GM12892 (cell line): ENCODE data around the gene PLPP6.

Experiments
- POLR2A ChIP-seq: IDR thresholded peaks from 2 replicates; pipeline ENCODE4 v1.6.1; 2011; ENCODE audit warnings: low read depth, low read length, control low read depth
- TAF1 ChIP-seq: IDR thresholded peaks from 2 replicates; pipeline ENCODE4 v1.6.1; 2011; ENCODE audit warnings: low read depth, mild to moderate bottlenecking, control low read depth, low read length, borderline replicate concordance

GRCh38 chr9:4654538-4654937, 7.6 kb upstream of the PLPP6 start:
- TF ChIP-seq POLR2A (no peak), TAF1 (no peak)
